Upper lobe of left lung (tissue), 6 donors: ENCODE results near the gene GNB5. TPM values are rescaled to one million over a fixed set of nuclear protein-coding genes. Genes with fewer than 3 reads are reported as not detected.

Source experiments
- ATAC-seq, 2 donors: fragments of 200-7000 bp; cut with Tn5 transposase; one replicate each; pipeline ENCODE4 v1.9.1; 2022; ENCODE audit warnings: mild to moderate bottlenecking in 2 of 2, moderate library complexity in 2 of 2; ENCODE audit not compliant: low FRiP score in 2 of 2
- DNase-seq, 2 donors: peaks; one replicate each; pipeline ENCODE4 v3.0.0-alpha.2; 2019 to 2020
- H3K27ac ChIP-seq, 4 donors: fragments of 200-600 bp; sonication (generic); one replicate each; pipeline ENCODE4 v1.5.1; 2016 to 2019
- H3K27me3 ChIP-seq, 4 donors: fragments of 200-600 bp; sonication (generic); one replicate each; pipeline ENCODE4 v1.5.1; 2017 to 2019
- H3K36me3 ChIP-seq, 4 donors: fragments of 200-600 bp; sonication (generic); one replicate each; pipeline ENCODE4 v1.5.1; 2016 to 2019
- H3K4me1 ChIP-seq, 4 donors: fragments of 200-600 bp; sonication (generic); one replicate each; pipeline ENCODE4 v1.5.1; 2018 to 2019
- H3K4me3 ChIP-seq, 4 donors: fragments of 200-600 bp; sonication (generic); one replicate each; pipeline ENCODE4 v1.5.1; 2017 to 2019; ENCODE audit warnings: mild to moderate bottlenecking in 2 of 4, moderate library complexity in 1 of 4
- H3K9me3 ChIP-seq, 4 donors: fragments of 200-600 bp; sonication (generic); one replicate each; pipeline ENCODE4 v1.5.1; 2018 to 2019
- EP300 ChIP-seq, 4 donors: sonication (generic); formaldehyde crosslinking; IDR thresholded peaks; one replicate each; pipeline ENCODE4 v1.5.1; 2017; ENCODE audit warnings: antibody characterized with exemption in 4 of 4, control low read depth in 2 of 4
- POLR2A ChIP-seq, 4 donors: fragments of 450-650 bp; IDR thresholded peaks; one replicate each; pipeline ENCODE4 v1.5.1; 2016 to 2017; ENCODE audit warnings: antibody characterized with exemption in 4 of 4, mild to moderate bottlenecking in 2 of 4
- POLR2AphosphoS5 ChIP-seq, 2 donors: sonication (generic); formaldehyde crosslinking; IDR thresholded peaks; one replicate each; pipeline ENCODE4 v1.5.1; 2017; ENCODE audit warnings: antibody characterized with exemption in 2 of 2
- WGBS, 2 donors: methylation state at CpG; one replicate each; pipeline ENCODE4 v1.1.5; 2017 to 2018; 5-methylcytosine and 5-hydroxymethylcytosine counted together
- total RNA-seq, 6 donors: library from RNA; depleted of rRNA in 4 of 6; stranded (reverse); fragments of >200 nt in 4 of 6; gene quantifications; one replicate each; pipeline versions ENCODE4 v1.1.0 to v1.2.1, GENCODE V29; 2016 to 2021
- TF ChIP-seq, protein P1 (sequence below), 6 experiments: fragments of 450-650 bp in 4 of 6; fragments of 200-600 bp in 2 of 6; sonication (generic) in 2 of 6; IDR thresholded peaks; one replicate each; pipeline ENCODE4 v1.5.1; 2016 to 2019; ENCODE audit warnings: antibody characterized with exemption in 6 of 6
- donor health status: DM: no; HTN: no; CAD: no; lungs with moderate emphysema.
- donor health status: DM: no; HTN: yes; CAD: no; lungs with severe emphysema.

Gene GNB5
- total RNA-seq, 6 donors from 2014 or later = 14.7 to 56.8 (median 31.0) TPM

- Histone ChIP-seq H3K36me3 (peaks cover 0 to 21% (median 11%) of the 10 kb centered on the region in 4 donors), H3K27me3 (no peaks in the 10 kb centered on the region), H3K4me1 (no peaks in the 10 kb centered on the region), H3K9me3 (no peaks in the 10 kb centered on the region), H3K4me3 (no peak overlapping the region), H3K27ac (no peak overlapping the region)
- DNase-seq = no peak
- 60% methylated on average over 17 of the region's 17 CpGs for WGBS, 2 donors
- TF ChIP-seq POLR2A (IDR thresholded peaks at IDR 0.05) (no peak), POLR2AphosphoS5 (IDR thresholded peaks at IDR 0.05) (no peak), EP300 (IDR thresholded peaks at IDR 0.05) (no peak)
- TF ChIP-seq, protein P1, sequence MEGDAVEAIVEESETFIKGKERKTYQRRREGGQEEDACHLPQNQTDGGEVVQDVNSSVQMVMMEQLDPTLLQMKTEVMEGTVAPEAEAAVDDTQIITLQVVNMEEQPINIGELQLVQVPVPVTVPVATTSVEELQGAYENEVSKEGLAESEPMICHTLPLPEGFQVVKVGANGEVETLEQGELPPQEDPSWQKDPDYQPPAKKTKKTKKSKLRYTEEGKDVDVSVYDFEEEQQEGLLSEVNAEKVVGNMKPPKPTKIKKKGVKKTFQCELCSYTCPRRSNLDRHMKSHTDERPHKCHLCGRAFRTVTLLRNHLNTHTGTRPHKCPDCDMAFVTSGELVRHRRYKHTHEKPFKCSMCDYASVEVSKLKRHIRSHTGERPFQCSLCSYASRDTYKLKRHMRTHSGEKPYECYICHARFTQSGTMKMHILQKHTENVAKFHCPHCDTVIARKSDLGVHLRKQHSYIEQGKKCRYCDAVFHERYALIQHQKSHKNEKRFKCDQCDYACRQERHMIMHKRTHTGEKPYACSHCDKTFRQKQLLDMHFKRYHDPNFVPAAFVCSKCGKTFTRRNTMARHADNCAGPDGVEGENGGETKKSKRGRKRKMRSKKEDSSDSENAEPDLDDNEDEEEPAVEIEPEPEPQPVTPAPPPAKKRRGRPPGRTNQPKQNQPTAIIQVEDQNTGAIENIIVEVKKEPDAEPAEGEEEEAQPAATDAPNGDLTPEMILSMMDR (IDR thresholded peaks at IDR 0.05) = no peak
- no peak for ATAC-seq
These were observed 43.7 kb upstream of the GNB5 start for GRCh38 chr15:52234596-52235541.

GRCh38 chr15:52233405-52233804 is 42.2 kb upstream of the GNB5 start:
- ATAC-seq (peak in 1 of 2 donors; percentile 23), DNase-seq (no peak)
- Histone ChIP-seq H3K27ac (no peak overlapping the region), H3K36me3 (peaks cover 0 to 21% (median 9%) of the 10 kb centered on the region in 4 donors), H3K4me3 (no peak overlapping the region), H3K4me1 (no peaks in the 10 kb centered on the region), H3K9me3 (no peaks in the 10 kb centered on the region), H3K27me3 (no peaks in the 10 kb centered on the region)
- TF ChIP-seq EP300 (IDR thresholded peaks at IDR 0.05) (no peak), POLR2AphosphoS5 (IDR thresholded peaks at IDR 0.05) (no peak), POLR2A (IDR thresholded peaks at IDR 0.05) (no peak)
- TF ChIP-seq, protein P1 (IDR thresholded peaks at IDR 0.05) = no peak
- WGBS, 2 donors = 61 to 66% methylated on average over 4 of the region's 4 CpGs

DNA sequence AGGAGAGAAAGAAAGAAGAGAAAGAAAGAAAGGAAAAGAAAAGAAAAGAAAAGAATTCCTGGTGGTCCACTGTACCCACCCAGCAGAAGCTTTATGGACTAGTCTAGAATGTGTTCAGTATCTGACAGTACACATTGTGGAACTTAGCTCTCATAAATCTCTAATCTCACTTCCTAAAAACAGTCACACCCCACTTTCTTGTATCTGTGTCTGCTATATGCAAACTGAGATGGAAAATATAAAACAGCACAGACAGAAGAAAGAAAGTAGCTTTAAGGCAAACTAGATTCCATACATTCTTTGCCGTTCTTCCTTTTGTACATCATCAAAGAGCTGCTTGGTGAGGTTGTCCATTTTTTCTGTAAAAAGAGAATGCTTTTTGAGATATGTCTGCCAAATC is 41.1 kb upstream of the GNB5 start:
- DNase-seq (no peak), ATAC-seq (no peak)
- Histone ChIP-seq H3K27ac (no peak overlapping the region), H3K27me3 (no peaks in the 10 kb centered on the region), H3K9me3 (no peaks in the 10 kb centered on the region), H3K36me3 (peaks cover 0 to 18% (median 9%) of the 10 kb centered on the region in 4 donors), H3K4me1 (no peaks in the 10 kb centered on the region), H3K4me3 (no peak overlapping the region)
- WGBS, 2 donors = 40 to 50% methylated on average over 1 of the region's 1 CpG
- no peak for TF ChIP-seq EP300 (IDR thresholded peaks at IDR 0.05)
- TF ChIP-seq, protein P1 (IDR thresholded peaks at IDR 0.05) = no peak
- TF ChIP-seq POLR2AphosphoS5 (IDR thresholded peaks at IDR 0.05) = no peak
- TF ChIP-seq POLR2A (IDR thresholded peaks at IDR 0.05) = no peak

GRCh38 chr15:52230073-52230472 is 38.9 kb upstream of the GNB5 start:
- 75 to 78% methylated on average over 1 of the region's 1 CpG for WGBS, 2 donors
- no peak overlapping the region for H3K27ac ChIP-seq
- peaks cover 0 to 13% (median 4%) of the 10 kb centered on the region in 4 donors for H3K36me3 ChIP-seq
- no peaks in the 10 kb centered on the region for H3K27me3 ChIP-seq
- H3K4me1 ChIP-seq = no peaks in the 10 kb centered on the region
- H3K4me3 ChIP-seq = no peak overlapping the region
- ATAC-seq (no peak), DNase-seq (no peak)
- no peaks in the 10 kb centered on the region for H3K9me3 ChIP-seq
- TF ChIP-seq EP300 (IDR thresholded peaks at IDR 0.05) (no peak), POLR2AphosphoS5 (IDR thresholded peaks at IDR 0.05) (no peak), POLR2A (IDR thresholded peaks at IDR 0.05) (no peak)
- TF ChIP-seq, protein P1 (IDR thresholded peaks at IDR 0.05) = no peak
